Measurements from ENCODE around the gene MGAT5.

MGAT5 gene

DNA sequence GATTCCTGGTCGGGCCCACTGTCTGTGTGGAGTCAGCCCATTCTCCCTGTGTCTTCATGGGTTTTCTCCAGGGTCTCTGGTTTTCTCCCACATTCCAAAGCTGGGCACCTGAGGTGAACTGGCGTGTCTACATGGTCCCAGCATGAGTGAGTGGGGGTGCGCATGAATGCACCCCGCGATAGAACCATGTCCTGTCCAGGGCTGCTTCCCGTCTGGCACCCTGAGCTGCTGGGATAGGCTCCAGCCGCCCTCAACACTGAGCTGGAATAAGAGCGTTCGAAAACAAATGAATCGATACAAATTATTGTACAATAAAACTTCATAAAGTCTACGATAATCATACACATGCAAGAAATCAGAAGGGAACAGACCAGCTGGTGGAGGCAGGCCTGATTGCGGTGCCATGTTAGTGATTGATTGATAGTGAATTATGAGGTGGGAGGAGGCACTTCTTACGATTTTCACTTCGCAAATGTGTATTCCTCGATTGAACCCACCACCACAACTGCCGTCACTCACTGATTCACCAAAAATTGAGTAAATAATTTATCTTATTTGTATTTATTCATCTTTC, 186.6 kb downstream of the MGAT5 start:
- no peaks in the 10 kb centered on the region for H3K27me3 ChIP-seq (ENCODE audit: control insufficient read depth, insufficient read depth, low read length)
- H3K9me3 ChIP-seq (ENCODE audit: control insufficient read depth, low read length): no peaks in the 10 kb centered on the region
- no peaks in the 10 kb centered on the region for H3K79me2 ChIP-seq
- H3K27ac ChIP-seq: no peak overlapping the region
- H3K36me3 ChIP-seq (ENCODE audit: control insufficient read depth, insufficient read depth, low read length): no peaks in the 10 kb centered on the region
- H3K9ac ChIP-seq: no peak overlapping the region
- no peak overlapping the region for H2AFZ ChIP-seq
- H3K4me3 ChIP-seq (ENCODE audit: low read depth, low read length): no peak overlapping the region
- H3K4me2 ChIP-seq (ENCODE audit: low read length): no peak overlapping the region
- no peaks in the 10 kb centered on the region for H3K4me1 ChIP-seq
- TF ChIP-seq CTCF (IDR thresholded peaks at IDR 0.05): no peak

DNA sequence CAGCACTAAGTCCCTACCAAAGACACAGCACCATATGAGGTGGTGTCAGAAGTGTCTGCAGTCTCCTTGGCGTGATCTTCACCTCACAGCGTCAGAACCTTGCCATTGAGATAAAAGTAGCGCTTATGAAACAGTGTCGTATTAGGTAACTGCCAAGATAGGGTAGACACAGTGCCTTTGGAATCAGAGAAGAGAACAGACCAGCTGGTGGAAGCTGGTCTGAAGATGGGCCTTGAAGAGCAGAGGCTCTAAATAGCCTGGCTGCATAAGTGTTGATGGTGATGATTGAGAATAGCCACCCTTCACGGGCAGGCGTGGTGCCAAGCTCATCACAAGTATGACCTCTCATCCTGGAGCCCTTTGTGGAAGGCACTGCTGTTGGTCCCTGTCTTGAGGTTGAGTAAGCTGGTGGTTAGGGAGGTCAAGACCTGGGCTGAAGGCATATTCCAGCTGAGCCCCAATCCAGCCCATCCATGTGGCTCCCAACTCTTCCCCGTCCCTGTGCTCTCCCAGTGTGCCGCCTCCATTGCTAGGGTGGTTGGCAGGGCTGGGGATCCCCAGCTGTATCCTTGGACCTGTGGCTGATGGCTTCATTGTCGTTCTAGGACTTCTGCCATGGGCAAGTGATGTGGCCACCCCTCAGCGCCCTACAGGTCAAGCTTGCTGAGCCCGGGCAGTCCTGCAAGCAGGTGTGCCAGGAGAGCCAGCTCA, 187.4 kb downstream of the MGAT5 start:
- Histone ChIP-seq H3K4me1 (no peaks in the 10 kb centered on the region), H3K36me3 (ENCODE audit: control insufficient read depth, insufficient read depth, low read length) (no peaks in the 10 kb centered on the region), H3K9ac (no peak overlapping the region), H3K9me3 (ENCODE audit: control insufficient read depth, low read length) (no peaks in the 10 kb centered on the region), H3K4me3 (ENCODE audit: low read depth, low read length) (no peak overlapping the region), H3K4me2 (ENCODE audit: low read length) (no peak overlapping the region), H3K79me2 (no peaks in the 10 kb centered on the region), H2AFZ (no peak overlapping the region), H3K27me3 (ENCODE audit: control insufficient read depth, insufficient read depth, low read length) (no peaks in the 10 kb centered on the region), H3K27ac (no peak overlapping the region)
- TF ChIP-seq CTCF (IDR thresholded peaks at IDR 0.05): no peak

DNA sequence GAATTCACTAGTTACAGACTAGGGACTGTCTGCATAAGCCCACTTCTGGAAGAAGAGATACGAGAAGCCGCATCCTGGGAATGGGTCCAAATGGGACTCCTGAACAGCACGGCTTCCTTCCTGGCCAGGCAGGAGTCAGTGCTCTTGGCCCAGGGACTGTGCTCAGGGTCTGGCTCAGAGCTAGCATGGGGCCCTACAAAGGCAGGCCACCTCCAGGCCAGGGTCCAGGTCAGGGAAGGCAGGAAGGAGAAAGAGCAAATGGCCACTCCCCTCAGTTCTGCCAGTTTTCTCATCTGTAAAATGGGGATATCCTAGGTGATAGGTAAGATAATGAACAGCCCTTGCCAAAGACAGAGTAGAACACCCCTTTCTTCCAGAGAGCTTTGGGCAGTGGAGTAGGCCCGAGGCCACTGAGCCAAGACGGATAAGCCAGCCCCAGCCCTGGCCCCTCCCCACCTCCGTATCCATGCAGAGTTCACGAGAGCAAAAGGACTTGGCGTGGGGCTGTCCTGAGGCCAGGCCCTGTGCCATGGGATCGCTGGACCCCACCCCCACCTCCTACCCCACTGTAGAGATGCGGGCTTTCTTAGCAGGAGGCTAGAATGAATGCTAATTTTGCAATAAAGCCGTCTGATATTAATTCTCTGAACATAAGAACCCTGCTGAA, 190.1 kb downstream of the MGAT5 start:
- Histone ChIP-seq H3K36me3 (ENCODE audit: control insufficient read depth, insufficient read depth, low read length) (no peaks in the 10 kb centered on the region), H3K27me3 (ENCODE audit: control insufficient read depth, insufficient read depth, low read length) (no peaks in the 10 kb centered on the region), H3K4me1 (no peaks in the 10 kb centered on the region), H3K79me2 (no peaks in the 10 kb centered on the region), H3K9ac (no peak overlapping the region), H3K4me2 (ENCODE audit: low read length) (no peak overlapping the region), H2AFZ (no peak overlapping the region), H3K4me3 (ENCODE audit: low read depth, low read length) (no peak overlapping the region), H3K27ac (no peak overlapping the region), H3K9me3 (ENCODE audit: control insufficient read depth, low read length) (no peaks in the 10 kb centered on the region)
- no peak for TF ChIP-seq CTCF (IDR thresholded peaks at IDR 0.05)

- no peaks in the 10 kb centered on the region for H3K4me1 ChIP-seq
- H3K79me2 ChIP-seq: no peaks in the 10 kb centered on the region
- H3K9ac ChIP-seq: no peak overlapping the region
- H3K27ac ChIP-seq: no peak overlapping the region
- H3K27me3 ChIP-seq (ENCODE audit: control insufficient read depth, insufficient read depth, low read length): no peaks in the 10 kb centered on the region
- no peak overlapping the region for H3K4me3 ChIP-seq (ENCODE audit: low read depth, low read length)
- no peak overlapping the region for H3K4me2 ChIP-seq (ENCODE audit: low read length)
- no peak overlapping the region for H2AFZ ChIP-seq
- H3K36me3 ChIP-seq (ENCODE audit: control insufficient read depth, insufficient read depth, low read length): no peaks in the 10 kb centered on the region
- H3K9me3 ChIP-seq (ENCODE audit: control insufficient read depth, low read length): no peaks in the 10 kb centered on the region
- no peak for TF ChIP-seq CTCF (IDR thresholded peaks at IDR 0.05)
These were observed 191.2 kb downstream of the MGAT5 start for GRCh38 chr2:134445116-134445515.

Data from parathyroid adenoma (tissue), 2 donors.